ENCODE measurements around the gene DNAJB6. TPM values are rescaled to one million over a fixed set of nuclear protein-coding genes. Genes with fewer than 3 reads are reported as not detected.
A peak's percentile ranks its signal among the peaks of the same experiment; 100 is the strongest.
"Not testable (repeated sequence)": the region's sequence is repeated elsewhere in the genome, so short reads cannot be mapped to it uniquely, and the experiment has no call there.

Gene DNAJB6
- polyA plus RNA-seq, 1 experiment: 188 TPM

DNA sequence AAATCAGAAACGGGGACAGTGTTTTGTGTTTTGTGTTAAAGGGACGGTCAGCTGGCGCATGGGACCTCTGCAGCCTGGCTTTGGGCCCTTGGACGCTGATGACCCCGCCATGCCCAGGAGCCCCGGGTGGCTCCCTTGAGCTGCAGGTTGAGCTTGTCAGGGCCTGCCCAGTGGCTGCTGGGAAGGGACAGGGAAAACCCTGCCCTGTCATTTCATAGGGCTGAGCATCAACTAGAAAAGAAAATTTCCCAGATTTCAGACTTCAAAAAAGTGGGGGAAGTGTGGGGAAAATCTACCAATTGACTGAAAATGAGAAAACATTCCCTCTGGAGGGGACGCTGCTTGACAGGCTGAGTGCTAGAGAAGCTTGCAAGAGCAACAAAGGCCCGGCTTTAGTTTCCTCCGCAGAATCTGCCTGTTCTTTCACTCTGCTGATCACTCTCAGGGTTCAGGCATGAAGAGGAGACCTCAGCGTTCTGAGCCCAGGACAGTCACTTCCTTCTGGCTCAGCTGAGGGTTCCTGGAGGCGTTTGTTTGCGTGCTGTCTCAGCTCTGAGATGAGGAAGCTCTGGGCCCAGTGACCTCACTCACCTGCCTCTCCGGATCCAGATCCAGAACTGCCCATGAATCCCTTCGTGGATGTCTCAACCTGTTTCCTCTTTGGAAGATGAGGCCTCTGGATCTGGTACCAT, 18.6 kb upstream of the DNAJB6 start:
- ChIA-PET CTCF (interaction anchor here (1.0 kb wide), 1 partner anchor 69 kb away, joined by 3 read pairs; no protein-coding TSS in a partner anchor), POLR2A (interaction anchor here (0.5 kb wide), 2 partner anchors 11 to 14 kb away, joined by 3 to 4 read pairs; no protein-coding TSS in a partner anchor)
- TF ChIP-seq, protein P1, sequence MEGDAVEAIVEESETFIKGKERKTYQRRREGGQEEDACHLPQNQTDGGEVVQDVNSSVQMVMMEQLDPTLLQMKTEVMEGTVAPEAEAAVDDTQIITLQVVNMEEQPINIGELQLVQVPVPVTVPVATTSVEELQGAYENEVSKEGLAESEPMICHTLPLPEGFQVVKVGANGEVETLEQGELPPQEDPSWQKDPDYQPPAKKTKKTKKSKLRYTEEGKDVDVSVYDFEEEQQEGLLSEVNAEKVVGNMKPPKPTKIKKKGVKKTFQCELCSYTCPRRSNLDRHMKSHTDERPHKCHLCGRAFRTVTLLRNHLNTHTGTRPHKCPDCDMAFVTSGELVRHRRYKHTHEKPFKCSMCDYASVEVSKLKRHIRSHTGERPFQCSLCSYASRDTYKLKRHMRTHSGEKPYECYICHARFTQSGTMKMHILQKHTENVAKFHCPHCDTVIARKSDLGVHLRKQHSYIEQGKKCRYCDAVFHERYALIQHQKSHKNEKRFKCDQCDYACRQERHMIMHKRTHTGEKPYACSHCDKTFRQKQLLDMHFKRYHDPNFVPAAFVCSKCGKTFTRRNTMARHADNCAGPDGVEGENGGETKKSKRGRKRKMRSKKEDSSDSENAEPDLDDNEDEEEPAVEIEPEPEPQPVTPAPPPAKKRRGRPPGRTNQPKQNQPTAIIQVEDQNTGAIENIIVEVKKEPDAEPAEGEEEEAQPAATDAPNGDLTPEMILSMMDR (IDR thresholded peaks at IDR 0.05; ENCODE audit: low read depth, low read length): no peak
- Histone ChIP-seq H3K27ac (ENCODE audit: low read depth, low read length) (peak overlapping the region; percentile 78), H3K9me3 (ENCODE audit: control insufficient read depth, insufficient read depth, low read length) (no peaks in the 10 kb centered on the region; the same call in 1 of the 2 replicates), H3K27me3 (ENCODE audit: control insufficient read depth, insufficient read depth, low read length) (no peaks in the 10 kb centered on the region), H3K4me3 (ENCODE audit: low read depth, low read length) (no peak overlapping the region)
- DNase-seq (ENCODE audit: low read depth, low spot score): no peak

DNA sequence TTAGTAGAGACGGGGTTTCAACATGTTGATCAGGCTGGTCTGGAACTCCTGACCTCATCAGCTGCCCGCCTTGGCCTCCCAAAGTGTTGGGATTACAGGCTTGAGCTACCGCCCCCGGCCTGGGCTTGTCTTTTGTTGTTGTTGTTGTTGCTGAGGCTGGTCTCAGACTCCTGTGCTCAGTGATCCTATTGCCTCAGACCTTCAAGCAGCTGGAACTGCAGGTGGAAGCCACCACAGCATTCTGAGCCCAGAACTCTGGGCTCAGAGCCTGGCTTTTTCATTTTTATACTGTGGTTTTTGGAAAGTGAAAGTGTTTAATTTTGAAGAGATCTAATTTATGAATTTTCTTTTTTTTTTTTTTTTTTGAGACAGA, 16.2 kb upstream of the DNAJB6 start:
- ChIA-PET CTCF (interaction anchor here (1.8 to 2.4 kb wide), 2 partner anchors 18 to 47 kb away, joined by 5 to 10 read pairs; no protein-coding TSS in a partner anchor), POLR2A (interaction anchor here (1.1 kb wide), 2 partner anchors 9 to 10 kb away, joined by 3 to 4 read pairs; no protein-coding TSS in a partner anchor)
- Histone ChIP-seq H3K27ac (ENCODE audit: low read depth, low read length) (peak overlapping the region; percentile 31), H3K27me3 (ENCODE audit: control insufficient read depth, insufficient read depth, low read length) (no peaks in the 10 kb centered on the region), H3K9me3 (ENCODE audit: control insufficient read depth, insufficient read depth, low read length) (no peaks in the 10 kb centered on the region), H3K4me3 (ENCODE audit: low read depth, low read length) (no peak overlapping the region)
- TF ChIP-seq, protein P1 (IDR thresholded peaks at IDR 0.05; ENCODE audit: low read depth, low read length): no peak
- no peak for DNase-seq (ENCODE audit: low read depth, low spot score)

DNA sequence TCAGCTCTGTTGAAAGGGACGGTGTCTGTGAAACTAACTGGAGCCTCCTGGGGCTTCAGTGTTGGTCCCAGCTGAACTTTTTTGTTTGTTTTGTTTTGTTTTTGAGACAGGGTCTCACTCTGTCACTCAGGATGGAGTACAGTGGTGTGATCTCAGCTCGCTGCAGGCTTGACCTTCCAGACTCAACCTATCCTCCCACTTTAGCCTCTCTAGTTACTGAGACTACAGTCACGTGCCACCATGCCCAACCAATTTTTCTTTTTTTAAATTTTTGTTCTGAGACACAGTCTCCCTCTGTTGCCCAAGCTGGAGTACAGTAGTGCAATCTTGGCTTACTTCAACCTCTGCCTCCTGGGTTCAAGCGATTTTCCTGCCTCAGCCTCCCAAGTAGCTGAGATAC, 13.4 kb upstream of the DNAJB6 start:
- H3K27me3 ChIP-seq (ENCODE audit: control insufficient read depth, insufficient read depth, low read length): no peaks in the 10 kb centered on the region
- POLR2A ChIA-PET: interaction anchor here (0.6 kb wide), 1 partner anchor 7 kb away, joined by 3 read pairs; no protein-coding TSS in a partner anchor
- no peaks in the 10 kb centered on the region for H3K9me3 ChIP-seq (ENCODE audit: control insufficient read depth, insufficient read depth, low read length)
- DNase-seq (ENCODE audit: low read depth, low spot score): no peak
- H3K27ac ChIP-seq (ENCODE audit: low read depth, low read length): no peak overlapping the region
- CTCF ChIA-PET: no interaction called here
- TF ChIP-seq, protein P1 (IDR thresholded peaks at IDR 0.05; ENCODE audit: low read depth, low read length): no peak
- H3K4me3 ChIP-seq (ENCODE audit: low read depth, low read length): no peak overlapping the region

DNA sequence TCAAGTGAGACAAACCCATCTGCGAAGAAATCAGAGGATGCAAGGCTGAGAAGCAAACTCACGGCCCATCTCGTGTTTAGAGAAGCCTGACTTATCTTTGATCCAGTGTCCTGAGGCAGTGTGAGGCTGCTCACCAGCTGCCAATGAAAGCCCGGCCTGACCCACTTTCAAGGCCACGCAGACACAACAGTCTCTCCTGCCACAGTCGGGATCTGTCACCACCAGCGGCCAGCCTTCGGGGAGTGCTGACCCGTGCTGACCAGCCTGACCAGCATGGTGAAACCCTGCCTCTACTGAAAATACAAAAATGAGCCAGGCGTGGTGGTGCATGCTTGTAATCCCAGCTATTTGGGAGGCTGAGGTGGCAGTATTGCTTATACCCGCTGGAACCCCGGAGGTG, 7.4 kb upstream of the DNAJB6 start:
- no peak for DNase-seq (ENCODE audit: low read depth, low spot score)
- TF ChIP-seq, protein P1 (IDR thresholded peaks at IDR 0.05; ENCODE audit: low read depth, low read length): no peak
- H3K9me3 ChIP-seq (ENCODE audit: control insufficient read depth, insufficient read depth, low read length): no peaks in the 10 kb centered on the region
- H3K4me3 ChIP-seq (ENCODE audit: low read depth, low read length): no peak overlapping the region
- no peaks in the 10 kb centered on the region for H3K27me3 ChIP-seq (ENCODE audit: control insufficient read depth, insufficient read depth, low read length)
- ChIA-PET POLR2A (no interaction called here), CTCF (no interaction called here)
- no peak overlapping the region for H3K27ac ChIP-seq (ENCODE audit: low read depth, low read length)

DNA sequence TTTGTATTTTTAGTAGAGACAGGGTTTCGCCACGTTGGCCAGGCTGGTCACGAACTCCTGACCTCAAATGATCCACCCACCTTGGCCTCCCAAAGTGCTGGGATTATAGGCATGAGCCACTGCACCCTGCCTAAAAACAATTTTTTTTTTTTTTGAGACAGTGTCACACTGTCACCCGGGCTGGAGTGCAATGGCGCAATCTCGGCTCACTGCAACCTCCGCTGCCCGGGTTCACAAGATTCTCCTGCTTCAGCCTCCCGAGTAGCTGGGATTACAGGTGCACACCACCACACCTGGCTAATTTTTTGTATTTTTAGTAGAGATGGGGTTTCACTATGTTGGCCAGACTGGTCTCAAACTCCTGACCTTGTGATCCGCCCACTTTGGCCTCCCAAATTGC, 6.2 kb upstream of the DNAJB6 start:
- not testable (repeated sequence) for DNase-seq (ENCODE audit: low read depth, low spot score); H3K27me3 ChIP-seq (ENCODE audit: control insufficient read depth, insufficient read depth, low read length); H3K9me3 ChIP-seq (ENCODE audit: control insufficient read depth, insufficient read depth, low read length); H3K4me3 ChIP-seq (ENCODE audit: low read depth, low read length); H3K27ac ChIP-seq (ENCODE audit: low read depth, low read length)
- CTCF ChIA-PET: interaction anchor here (1.1 kb wide), 1 partner anchor 57 kb away, joined by 9 read pairs; no protein-coding TSS in a partner anchor
- POLR2A ChIA-PET: interaction anchor here (0.7 to 0.9 kb wide), 2 partner anchors 7 to 11 kb away, joined by 3 to 4 read pairs; no protein-coding TSS in a partner anchor

DNA sequence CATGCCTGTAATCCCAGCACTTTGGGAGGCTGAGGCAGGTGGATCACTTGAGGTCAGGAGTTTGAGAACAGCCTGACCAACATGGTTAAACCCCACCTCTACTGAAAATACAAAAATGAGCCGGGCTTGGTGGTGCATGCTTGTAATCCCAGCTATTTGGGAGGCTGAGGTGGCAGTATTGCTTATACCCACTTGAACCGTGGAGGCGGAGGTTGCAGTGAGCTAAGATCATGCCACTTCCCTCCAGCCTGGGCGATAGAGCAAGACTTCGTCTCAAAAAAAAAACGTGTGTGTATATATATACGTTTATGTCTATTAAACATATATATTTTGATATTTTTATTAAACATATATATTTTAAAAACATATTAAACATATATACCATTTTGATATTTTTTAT, 5.8 kb upstream of the DNAJB6 start:
- ChIA-PET CTCF (interaction anchor here (0.9 to 1.1 kb wide), 2 partner anchors 57 to 361 kb away, joined by 3 to 9 read pairs; no protein-coding TSS in a partner anchor), POLR2A (interaction anchor here (0.7 to 0.9 kb wide), 2 partner anchors 8 to 11 kb away, joined by 3 to 4 read pairs; no protein-coding TSS in a partner anchor)
- not testable (repeated sequence) for H3K27ac ChIP-seq (ENCODE audit: low read depth, low read length); H3K4me3 ChIP-seq (ENCODE audit: low read depth, low read length); H3K27me3 ChIP-seq (ENCODE audit: control insufficient read depth, insufficient read depth, low read length); DNase-seq (ENCODE audit: low read depth, low spot score); H3K9me3 ChIP-seq (ENCODE audit: control insufficient read depth, insufficient read depth, low read length)
